ENCODE data around the gene RAB3D.
A peak's percentile ranks its signal among the peaks of the same experiment; 100 is the strongest.

Gene RAB3D

DNA sequence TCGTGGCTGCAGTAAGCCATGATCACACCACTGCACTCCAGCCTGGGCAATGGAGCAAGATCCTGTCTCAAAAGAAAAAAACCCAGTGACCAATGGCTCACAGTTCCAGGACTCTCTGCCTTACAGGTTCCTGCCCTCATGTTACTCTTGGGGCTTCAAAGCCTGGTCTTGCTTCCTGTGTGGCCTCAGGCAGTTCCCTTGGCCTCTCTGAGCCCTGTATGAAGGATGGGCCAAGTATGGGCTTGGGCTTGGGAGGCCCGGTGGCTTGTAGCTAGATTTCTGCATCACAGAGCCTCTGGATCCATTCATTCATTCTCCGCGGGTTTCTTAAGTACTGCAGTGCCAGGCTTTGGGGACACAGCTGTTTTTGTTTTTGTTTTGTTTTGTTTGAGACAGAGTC lies 44.3 kb downstream of the RAB3D start:
- DNase-seq, result no peak

DNA sequence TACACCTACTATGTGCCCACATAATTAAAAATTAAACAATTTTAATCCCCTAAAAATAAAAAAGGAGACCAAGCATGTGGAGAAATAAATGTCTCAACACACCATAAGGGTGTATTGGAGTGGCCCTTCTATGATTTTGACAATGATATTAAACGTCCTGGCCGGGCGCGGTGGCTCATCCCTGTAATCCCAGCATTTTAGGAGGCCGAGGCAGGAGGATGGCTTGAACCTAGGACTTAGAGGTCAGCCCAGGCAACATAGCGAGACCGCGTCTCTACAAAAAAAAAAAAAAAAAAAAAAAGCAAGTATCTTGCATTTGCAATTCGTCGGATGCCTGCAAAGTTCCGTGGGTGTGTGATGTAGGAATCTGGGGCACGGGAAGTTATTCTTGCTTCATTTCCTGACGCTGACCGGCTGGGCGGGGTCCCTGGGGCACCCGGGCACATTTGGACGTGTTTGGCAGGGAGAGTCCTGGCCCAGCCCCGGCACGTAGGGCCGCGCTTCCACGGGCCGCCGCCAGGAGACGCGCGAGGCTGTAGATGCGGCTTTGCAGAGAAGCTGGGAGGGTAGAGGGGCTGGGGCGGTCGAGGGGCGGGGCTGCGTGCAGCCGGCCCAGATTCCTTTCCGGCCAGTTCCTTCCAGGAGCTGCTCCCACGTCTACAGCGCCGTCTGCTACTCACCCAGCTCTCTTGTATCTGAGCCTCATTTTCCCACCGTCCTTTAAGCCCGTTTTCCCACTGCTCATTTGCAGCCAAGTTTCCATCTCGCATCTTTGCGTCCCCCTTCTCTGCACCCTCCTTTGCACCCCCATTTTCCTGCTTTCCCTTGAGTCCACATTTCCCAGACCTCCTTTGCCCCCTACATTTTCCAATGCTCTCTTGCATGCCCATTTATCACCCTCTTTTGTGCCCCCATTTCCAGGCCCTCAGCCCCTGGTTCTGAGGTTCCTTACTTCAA lies 45.7 kb downstream of the RAB3D start:
- peak; percentile 92 to 93 for DNase-seq

DNA sequence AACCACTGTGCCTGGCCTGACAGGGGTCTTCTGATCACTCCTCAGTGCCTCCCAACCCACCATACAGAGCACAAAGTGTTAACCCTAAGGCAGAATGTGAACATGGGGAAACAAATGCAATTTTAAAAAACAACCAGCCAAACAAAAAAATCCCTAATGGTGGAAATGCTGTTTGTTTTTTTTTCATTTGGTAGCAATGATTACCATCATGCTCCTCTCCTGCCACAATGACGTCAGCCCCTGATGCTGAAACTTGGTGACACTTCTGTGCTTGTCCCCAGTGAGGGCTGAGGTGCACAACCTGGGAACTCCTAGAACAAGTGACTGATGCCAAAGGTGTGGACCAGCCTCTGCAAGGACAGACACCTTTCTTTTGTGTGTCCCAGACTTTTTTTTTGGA lies 47.5 kb downstream of the RAB3D start:
- no peak for DNase-seq

DNA sequence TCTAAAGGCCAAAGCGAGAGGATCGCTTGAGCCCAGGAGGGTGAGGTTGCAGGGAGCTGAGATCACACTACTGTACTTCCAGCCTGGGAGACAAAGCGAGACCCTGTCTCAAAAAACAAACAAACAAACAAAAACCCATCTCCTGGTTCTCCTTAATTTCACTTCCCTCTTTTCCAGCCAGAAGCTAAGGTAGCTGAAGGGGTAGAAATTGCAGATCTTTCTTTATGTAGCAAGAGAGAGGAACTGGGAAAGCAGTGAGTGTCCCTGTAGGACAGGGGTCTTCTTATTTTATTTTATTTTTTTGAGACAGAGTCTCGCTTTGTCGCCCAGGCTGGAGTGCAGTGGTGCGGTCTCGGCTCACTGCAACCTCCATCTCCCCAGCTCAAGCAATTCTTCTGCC lies 48.0 kb downstream of the RAB3D start:
- no peak for DNase-seq

DNA sequence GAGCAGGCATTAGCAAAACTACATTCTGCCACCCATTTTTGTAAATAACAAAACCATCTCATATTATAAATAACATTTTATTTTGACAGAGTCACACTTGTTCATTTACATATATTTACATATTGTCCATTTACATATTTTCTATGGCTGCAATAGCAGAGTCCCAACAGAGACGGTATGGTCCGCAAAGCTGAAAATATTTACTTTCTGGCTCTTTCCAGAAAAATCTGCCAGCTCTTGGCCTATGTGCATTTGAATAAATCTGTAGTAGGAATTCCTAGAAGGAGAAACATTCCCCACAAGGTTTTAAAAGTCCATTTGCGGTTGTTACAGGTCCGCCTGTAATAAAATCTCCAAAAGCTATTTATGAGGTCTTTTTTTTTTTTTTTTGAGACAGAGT lies 49.2 kb downstream of the RAB3D start:
- no peak for DNase-seq

DNA sequence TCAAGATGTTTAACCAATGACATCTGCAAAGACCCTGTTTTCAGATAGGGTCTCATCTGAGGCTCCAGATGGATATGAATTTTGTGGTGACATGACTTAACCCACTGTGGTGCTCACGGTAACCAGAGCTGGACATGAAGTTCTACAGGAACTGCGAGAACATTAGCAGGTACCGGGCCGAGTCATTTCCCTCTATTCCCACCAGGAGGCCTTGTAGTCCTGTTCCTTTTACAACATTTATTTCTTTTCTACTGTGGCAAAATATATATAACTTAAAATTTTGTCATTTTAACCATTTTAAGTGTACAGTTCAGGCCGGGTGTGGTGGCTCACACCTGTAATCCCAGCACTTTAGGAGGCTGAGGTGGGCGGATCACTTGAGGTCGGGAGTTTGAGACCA lies 51.1 kb downstream of the RAB3D start:
- DNase-seq, result no peak

DNA sequence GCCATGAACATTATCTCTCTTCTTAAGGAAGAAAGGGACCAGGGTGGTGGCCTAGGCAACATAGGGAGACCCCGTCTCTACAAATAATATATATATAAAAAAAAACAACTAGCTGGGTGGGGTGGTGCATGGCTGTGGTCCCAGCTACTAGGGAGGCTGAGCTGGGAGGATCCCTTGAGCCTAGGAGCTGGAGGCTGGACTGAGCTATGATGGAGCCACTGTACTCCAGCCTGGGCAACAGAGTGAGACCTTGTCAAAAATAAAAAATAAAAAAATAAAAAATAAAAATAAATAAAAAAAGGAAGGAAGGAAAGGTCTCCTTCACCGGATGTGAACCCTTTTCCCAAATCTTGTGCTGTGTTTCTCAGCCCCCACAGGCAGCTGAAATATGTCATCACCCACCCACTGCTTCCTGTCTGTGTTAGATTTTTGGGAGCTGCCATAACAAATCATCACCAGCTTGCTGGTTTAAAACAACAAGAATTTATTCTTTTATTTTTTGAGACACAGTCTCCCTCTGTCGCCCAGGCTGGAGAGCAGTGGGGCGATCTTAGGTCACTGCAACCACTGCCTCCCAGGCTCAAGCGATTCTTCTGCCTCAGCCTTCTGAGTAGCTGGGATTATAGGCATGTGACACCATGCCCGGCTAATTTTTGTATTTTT lies 53.0 kb downstream of the RAB3D start:
- no peak for DNase-seq

DNA sequence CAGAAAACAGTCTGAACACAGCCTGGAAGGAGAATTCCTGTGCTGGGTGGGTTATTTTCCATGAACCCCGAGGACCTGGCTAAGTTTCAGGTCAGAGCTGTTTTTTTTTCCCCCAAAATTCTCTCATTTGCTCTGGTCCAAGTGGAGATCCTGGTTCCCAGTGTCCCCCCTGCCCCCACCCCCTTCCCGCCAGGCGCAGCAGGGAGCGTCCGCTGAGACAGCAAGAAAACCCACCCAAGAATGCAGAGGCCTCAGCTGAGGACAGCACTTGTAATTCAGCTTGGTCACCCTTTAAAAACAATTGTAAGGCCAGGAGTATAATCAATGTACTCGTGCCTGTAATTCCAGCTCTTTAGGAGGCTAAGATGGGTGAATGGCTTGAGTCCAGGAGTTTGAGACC lies 54.9 kb downstream of the RAB3D start:
- no peak for DNase-seq

DNA sequence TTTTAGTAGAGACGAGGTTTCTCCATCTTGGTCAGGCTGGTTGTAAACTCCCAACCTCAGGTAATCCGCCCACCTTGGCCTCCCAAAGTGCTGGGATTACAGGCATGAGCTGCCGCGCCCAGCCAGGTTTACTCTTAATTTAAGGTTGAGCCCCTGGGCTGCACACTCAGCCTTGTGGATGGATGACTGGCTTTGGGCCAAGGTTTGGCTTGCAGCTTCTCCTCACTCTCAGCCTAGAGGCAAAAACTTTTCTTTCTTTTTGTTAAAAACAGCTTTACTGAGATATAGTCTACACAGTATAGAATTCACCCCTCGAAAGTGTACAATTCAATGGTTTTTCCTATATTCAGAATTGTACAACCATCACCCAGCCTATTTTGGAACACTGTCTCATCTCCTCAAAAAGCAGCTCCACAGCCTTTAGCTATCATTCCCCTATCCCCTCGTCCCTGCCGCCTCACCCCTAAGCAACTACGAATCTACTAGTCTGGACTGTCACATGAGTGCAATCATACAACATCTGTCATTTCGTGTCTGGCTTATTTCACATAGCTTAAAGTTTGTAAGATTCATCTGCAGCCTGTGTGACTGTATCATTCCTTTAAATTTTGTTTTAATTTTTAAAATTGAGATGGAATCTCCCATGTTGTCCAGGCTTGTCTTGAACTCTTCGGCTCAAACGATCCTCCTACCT lies 58.0 kb downstream of the RAB3D start:
- no peak for DNase-seq

DNA sequence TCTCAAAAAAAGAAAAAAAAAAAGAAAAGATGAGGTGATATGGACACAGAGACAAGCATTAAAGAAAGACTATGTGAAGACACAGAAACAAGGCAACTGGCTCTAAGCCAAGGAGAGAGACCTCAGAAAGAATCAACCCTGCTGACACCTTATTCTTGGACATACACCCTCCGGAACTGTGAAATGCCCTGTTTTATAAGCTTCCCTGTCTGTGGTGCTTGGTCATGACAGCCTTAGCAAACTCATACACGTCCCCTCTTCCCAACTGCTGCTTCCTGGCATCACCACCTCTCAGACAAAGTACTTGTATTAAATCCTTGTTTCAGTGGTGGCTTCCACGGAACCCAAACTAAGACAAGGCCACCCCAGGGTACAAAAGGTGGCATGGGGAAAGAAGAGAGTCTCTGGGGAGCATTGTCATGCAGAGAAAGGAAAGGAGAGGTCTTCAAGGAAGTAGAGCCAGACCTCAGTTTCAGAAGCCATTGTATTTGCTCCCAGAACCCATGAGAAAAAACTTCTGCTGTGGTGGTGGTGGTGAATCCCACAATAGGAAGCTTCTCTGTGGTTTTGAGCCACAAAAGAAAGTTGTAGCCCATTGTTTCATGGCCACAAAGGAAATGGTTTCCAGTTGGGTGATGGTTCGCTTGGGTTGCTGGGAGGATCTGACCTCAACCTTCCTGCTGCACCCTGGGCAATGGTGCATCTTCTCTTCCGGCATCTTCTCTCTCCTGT lies 59.8 kb downstream of the RAB3D start:
- peak; percentile 34 to 45 for DNase-seq

DNA sequence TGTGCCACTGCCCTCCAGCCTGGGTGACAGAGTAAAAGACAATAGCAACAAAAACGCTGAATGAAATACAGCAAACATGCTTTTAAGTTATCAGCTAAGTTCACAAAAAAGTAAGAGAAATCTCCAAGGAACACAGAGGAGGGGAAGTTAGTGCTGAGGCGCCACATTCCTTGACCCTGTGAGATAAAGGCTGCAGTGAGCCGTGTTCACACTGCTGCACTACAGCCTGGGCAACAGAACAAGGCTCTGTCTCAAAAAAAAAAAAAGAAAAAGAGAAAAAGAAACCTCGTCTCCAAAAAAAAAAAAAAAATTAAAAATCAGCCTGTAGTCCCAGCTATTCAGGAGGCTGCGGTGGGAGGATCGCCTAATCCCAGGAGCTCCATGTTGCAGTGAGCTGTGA lies 60.8 kb downstream of the RAB3D start:
- DNase-seq, result no peak

DNA sequence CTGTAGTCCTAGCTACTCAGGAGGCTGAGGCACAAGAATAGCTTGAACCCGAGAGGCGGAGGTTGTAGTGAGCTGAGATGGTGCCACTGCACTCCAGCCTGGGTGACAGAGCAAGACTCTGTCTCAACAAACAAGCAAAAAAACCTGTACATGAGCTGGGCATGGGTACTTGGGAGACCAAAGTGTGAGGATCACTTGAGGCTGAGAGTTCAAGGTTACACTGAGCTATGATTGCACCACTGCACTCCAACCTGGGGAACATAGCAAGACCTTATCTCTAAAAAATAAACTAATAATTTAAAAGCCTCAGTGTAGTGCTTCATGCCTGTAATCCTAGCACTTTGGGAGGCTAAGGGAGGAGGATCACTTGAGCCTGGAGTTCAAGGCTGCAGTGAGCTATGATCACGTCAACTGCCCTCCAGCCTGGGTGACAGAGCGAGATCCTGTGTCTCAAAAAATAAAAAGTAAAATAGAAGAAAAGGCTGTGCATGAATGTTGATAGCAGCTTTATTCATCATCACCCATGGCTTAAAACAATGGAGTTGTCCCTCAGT lies 64.8 kb downstream of the RAB3D start:
- no peak for DNase-seq

DNA sequence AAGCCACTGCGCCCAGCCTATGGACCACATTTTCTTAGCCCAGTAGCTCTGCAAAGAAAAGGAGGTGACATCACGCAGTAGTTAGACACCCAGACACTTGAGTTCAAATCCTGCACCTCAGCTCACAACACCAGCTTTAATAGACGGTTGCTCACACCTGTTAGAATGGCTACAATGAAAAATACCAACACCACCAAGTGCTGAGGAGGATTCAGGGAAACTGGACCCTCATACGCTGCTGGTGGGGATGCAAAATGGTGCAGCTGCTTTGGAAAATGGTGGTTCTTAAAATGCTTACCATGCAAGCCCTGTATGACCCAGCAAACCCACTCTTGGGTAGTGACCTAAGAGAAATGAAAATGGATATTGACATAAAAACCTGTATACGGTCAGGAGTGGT lies 65.5 kb downstream of the RAB3D start:
- no peak for DNase-seq

DNA sequence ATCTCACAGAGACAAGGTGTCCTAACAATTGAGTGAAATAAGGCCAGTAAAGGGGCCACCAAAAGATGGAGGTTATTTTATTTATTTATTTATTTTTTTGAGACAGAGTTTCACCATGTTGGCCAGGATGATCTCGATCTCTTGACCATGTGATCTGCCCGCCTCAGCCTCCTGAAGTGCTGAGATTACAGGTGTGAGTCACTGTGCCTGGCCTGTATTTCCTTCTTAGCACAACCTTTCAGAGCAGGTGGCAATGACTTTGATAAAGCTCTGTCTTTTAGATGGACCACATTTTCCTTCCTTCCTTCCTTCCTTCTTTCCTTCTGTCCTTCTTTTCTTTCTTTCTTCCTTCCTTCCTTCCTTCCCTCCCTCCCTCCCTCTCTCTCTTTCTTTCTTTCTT lies 66.2 kb downstream of the RAB3D start:
- no peak for DNase-seq
